C4-2B (cell line): Measurements from ENCODE around the gene DRD4.

Experiments
- H3K27ac ChIP-seq: fragments of 450-650 bp; 2 replicates; pipeline ENCODE4 v1.5.1; 2017
- CTCF ChIP-seq: fragments of 450-650 bp; conservative IDR thresholded peaks from 2 replicates; pipeline ENCODE4 v1.5.1; 2017; ENCODE audit warnings: mild to moderate bottlenecking
- ZFX ChIP-seq: fragments of 450-650 bp; IDR thresholded peaks from 2 replicates; pipeline ENCODE4 v1.6.1; 2017

The DRD4 gene

GRCh38 chr11:637593-638521, 788 bp downstream of the DRD4 start:
- TF ChIP-seq CTCF = no peak
- no peak for TF ChIP-seq ZFX
- H3K27ac ChIP-seq = no peak overlapping the region

DNA sequence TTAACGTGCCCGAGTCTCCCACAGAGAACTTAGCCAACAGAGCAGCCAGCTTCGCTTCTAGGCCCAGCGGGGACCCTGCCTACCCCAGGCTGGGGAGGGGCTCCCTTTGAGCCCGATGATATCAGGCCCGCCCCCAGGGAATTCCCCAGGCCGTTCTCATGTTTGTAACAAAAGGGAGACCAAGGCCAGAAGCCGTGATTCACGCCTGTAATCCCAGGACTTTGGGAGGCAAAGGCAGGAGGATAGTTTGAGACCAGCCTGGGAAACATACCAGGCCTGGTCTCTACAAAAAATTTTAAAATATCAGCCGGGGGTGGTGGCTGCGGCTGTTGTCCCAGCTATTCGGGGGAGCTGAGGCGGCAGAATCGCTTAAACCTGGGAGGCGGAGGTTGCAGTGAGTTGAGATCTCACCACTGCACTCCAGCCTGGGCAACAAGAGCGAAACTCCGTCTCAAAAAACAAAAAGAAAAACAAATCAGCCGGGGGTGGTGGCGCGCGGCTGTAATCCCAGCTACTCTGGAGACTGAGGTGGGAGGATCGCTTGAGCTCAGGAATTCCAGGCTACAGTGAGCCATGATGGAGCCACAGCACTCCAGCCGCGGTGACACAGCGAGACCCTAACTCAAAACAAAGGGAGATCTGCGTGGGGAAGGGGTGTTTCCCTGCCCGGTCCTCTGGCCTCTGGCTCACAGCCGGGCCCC, 1.7 kb downstream of the DRD4 start:
- no peak overlapping the region for H3K27ac ChIP-seq

DNA sequence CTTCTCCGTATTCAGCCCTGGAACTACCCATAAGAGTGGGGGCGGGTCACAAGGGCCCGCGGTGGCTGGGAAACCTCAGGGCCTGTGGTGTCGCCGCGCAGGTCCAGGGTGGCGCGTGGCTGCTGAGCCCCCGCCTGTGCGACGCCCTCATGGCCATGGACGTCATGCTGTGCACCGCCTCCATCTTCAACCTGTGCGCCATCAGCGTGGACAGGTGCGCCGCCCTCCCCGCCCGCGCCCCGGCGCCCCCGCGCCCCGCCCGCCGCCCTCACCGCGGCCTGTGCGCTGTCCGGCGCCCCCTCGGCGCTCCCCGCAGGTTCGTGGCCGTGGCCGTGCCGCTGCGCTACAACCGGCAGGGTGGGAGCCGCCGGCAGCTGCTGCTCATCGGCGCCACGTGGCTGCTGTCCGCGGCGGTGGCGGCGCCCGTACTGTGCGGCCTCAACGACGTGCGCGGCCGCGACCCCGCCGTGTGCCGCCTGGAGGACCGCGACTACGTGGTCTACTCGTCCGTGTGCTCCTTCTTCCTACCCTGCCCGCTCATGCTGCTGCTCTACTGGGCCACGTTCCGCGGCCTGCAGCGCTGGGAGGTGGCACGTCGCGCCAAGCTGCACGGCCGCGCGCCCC, 2.4 kb downstream of the DRD4 start:
- TF ChIP-seq CTCF (no peak), ZFX (no peak)
- H3K27ac ChIP-seq = no peak overlapping the region

More for the DNA sequence above, 1.7 kb downstream of the DRD4 start:
- no peak for TF ChIP-seq CTCF
- TF ChIP-seq ZFX = no peak

DNA sequence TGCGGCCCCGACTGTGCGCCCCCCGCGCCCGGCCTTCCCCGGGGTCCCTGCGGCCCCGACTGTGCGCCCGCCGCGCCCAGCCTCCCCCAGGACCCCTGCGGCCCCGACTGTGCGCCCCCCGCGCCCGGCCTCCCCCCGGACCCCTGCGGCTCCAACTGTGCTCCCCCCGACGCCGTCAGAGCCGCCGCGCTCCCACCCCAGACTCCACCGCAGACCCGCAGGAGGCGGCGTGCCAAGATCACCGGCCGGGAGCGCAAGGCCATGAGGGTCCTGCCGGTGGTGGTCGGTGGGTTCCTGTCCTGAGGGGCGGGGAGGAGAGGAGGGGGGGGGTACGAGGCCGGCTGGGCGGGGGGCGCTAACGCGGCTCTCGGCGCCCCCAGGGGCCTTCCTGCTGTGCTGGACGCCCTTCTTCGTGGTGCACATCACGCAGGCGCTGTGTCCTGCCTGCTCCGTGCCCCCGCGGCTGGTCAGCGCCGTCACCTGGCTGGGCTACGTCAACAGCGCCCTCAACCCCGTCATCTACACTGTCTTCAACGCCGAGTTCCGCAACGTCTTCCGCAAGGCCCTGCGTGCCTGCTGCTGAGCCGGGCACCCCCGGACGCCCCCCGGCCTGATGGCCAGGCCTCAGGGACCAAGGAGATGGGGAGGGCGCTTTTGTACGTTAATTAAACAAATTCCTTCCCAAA, 3.1 kb downstream of the DRD4 start:
- H3K27ac ChIP-seq = no peak overlapping the region
- TF ChIP-seq ZFX = no peak
- TF ChIP-seq CTCF = no peak

- no peak overlapping the region for H3K27ac ChIP-seq
These were observed 4.8 kb downstream of the DRD4 start for GRCh38 chr11:641806-642370.

DNA sequence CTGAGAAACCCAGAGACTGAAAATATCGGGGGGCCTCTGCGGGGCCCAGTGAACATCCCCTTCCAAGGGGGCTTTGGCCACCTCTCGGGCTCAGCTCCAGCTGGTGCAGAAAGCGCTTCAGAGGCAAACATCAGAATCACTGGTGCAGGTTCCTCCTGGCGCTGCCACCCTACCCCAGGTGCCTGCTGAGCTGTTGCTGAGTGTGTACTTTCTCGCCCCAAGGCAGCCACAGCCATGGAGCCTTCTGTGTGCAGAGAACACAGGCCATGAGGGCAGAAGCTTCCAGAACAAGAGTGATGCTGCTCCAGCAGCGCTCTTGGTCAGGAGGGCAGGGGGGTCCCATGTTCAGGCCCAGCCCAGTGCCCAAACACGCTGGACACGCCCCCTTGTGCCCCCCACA, 6.3 kb downstream of the DRD4 start:
- no peak overlapping the region for H3K27ac ChIP-seq
- no peak for TF ChIP-seq ZFX
- TF ChIP-seq CTCF = no peak

More at GRCh38 chr11:641806-642370, 4.8 kb downstream of the DRD4 start:
- TF ChIP-seq CTCF (no peak), ZFX (no peak)
